Measurements from ENCODE around the gene ICAM1. TPM values are rescaled to one million over a fixed set of nuclear protein-coding genes. Genes with fewer than 3 reads are reported as not detected.

The ICAM1 gene
- total RNA-seq, 1 donor: 35.5 TPM

DNA sequence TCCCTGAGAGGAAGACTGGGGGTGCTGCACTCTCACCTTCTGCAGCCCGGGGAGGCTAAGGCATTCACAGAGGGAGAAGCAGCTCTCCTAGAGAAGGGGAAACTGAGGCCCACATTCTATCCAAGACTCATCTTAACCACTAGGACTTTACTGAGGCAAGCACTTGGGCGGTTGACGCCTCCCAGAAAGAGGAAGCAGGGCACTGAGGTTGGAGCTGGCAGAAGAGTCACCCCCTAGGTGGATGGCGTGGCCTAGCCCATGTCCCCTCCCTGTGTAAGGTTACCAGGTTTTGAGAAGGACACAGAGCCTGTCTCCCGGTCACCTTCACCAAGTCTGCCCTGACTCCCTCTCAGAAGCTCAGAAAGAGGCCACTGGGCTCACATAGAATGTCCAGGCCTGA, 42.5 kb upstream of the ICAM1 start:
- no peak for DNase-seq (ENCODE audit: insufficient read length, low spot score, missing footprints)
- no peaks in the 10 kb centered on the region for H3K9me3 ChIP-seq (ENCODE audit: low read depth, low read length)
- H3K4me2 ChIP-seq (ENCODE audit: insufficient read depth, low read length): no peak overlapping the region
- no peaks in the 10 kb centered on the region for H3K27me3 ChIP-seq (ENCODE audit: insufficient read depth, low read length)
- no peak overlapping the region for H3K27ac ChIP-seq (ENCODE audit: low read depth, low read length)
- TF ChIP-seq, protein P1, sequence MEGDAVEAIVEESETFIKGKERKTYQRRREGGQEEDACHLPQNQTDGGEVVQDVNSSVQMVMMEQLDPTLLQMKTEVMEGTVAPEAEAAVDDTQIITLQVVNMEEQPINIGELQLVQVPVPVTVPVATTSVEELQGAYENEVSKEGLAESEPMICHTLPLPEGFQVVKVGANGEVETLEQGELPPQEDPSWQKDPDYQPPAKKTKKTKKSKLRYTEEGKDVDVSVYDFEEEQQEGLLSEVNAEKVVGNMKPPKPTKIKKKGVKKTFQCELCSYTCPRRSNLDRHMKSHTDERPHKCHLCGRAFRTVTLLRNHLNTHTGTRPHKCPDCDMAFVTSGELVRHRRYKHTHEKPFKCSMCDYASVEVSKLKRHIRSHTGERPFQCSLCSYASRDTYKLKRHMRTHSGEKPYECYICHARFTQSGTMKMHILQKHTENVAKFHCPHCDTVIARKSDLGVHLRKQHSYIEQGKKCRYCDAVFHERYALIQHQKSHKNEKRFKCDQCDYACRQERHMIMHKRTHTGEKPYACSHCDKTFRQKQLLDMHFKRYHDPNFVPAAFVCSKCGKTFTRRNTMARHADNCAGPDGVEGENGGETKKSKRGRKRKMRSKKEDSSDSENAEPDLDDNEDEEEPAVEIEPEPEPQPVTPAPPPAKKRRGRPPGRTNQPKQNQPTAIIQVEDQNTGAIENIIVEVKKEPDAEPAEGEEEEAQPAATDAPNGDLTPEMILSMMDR (IDR thresholded peaks at IDR 0.05; ENCODE audit: extremely low read depth, low read depth, low read length): no peak
- peaks cover 18% of the 10 kb centered on the region for H3K79me2 ChIP-seq (ENCODE audit: insufficient read depth, low read length)
- no peak overlapping the region for H3K4me3 ChIP-seq (ENCODE audit: insufficient read depth, low read length)
- H3K4me1 ChIP-seq (ENCODE audit: insufficient read depth, low read length): peaks cover 12% of the 10 kb centered on the region
- no peak overlapping the region for H2AFZ ChIP-seq (ENCODE audit: low read length)
- peaks cover 24% of the 10 kb centered on the region for H4K20me1 ChIP-seq (ENCODE audit: insufficient read depth, low read length)
- H3K36me3 ChIP-seq (ENCODE audit: insufficient read depth, low read length): peaks cover 4% of the 10 kb centered on the region

- DNase-seq (ENCODE audit: insufficient read length, low spot score, missing footprints): no peak
- H2AFZ ChIP-seq (ENCODE audit: low read length): no peak overlapping the region
- no peak overlapping the region for H3K27ac ChIP-seq (ENCODE audit: low read depth, low read length)
- no peak overlapping the region for H3K4me3 ChIP-seq (ENCODE audit: insufficient read depth, low read length)
- H4K20me1 ChIP-seq (ENCODE audit: insufficient read depth, low read length): peaks cover 24% of the 10 kb centered on the region
- no peaks in the 10 kb centered on the region for H3K27me3 ChIP-seq (ENCODE audit: insufficient read depth, low read length)
- H3K9me3 ChIP-seq (ENCODE audit: low read depth, low read length): no peaks in the 10 kb centered on the region
- H3K4me2 ChIP-seq (ENCODE audit: insufficient read depth, low read length): no peak overlapping the region
- H3K4me1 ChIP-seq (ENCODE audit: insufficient read depth, low read length): peaks cover 12% of the 10 kb centered on the region
- H3K79me2 ChIP-seq (ENCODE audit: insufficient read depth, low read length): peaks cover 17% of the 10 kb centered on the region
- TF ChIP-seq, protein P1 (IDR thresholded peaks at IDR 0.05; ENCODE audit: extremely low read depth, low read depth, low read length): peak; percentile 54
- H3K36me3 ChIP-seq (ENCODE audit: insufficient read depth, low read length): peaks cover 4% of the 10 kb centered on the region
Measured at GRCh38 chr19:10228920-10229319, 42.0 kb upstream of the ICAM1 start.

DNA sequence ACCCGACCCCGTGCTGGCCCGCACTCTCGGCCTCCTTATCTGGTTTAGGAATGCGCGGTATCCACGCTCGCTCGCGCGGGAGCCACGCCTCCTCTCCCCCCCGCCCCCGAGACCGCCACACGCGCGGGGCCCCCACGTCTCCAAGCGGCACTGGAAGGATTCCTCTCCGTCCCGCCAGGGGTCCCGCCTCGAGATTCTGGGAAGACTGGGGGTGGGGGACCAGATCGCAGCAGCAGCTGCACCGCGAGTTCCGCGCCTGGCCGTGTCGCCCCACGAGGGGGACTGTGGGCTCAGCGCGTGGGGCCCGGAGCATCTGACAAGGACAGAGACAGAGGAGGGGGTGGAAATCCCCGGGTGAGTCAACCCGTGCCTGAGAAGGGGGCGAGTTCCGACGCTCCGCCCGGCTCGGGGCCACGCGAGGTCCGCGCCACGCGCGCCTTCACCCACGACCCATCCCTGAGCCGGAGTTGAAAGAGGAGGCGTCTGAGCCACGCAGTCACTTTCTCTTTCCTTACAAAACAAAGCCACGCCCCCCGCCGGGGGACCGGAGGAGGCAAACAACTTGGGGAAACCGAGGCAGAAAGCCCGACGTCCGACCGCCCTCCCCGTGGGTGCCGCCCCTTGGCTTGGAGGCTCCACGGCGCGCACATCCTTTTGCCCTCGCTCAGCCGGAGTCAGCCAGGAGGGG, 40.6 kb upstream of the ICAM1 start:
- peak; percentile 91 for DNase-seq (ENCODE audit: insufficient read length, low spot score, missing footprints)
- peak overlapping the region; percentile 83 for H3K27ac ChIP-seq (ENCODE audit: low read depth, low read length)
- peak overlapping the region; percentile 81 for H3K4me2 ChIP-seq (ENCODE audit: insufficient read depth, low read length)

More for the DNA sequence above, 40.6 kb upstream of the ICAM1 start:
- TF ChIP-seq, protein P1 (IDR thresholded peaks at IDR 0.05; ENCODE audit: extremely low read depth, low read depth, low read length): no peak
- Histone ChIP-seq H2AFZ (ENCODE audit: low read length) (peak overlapping the region; percentile 74), H3K4me1 (ENCODE audit: insufficient read depth, low read length) (peaks cover 12% of the 10 kb centered on the region), H3K79me2 (ENCODE audit: insufficient read depth, low read length) (peaks cover 13% of the 10 kb centered on the region), H3K9me3 (ENCODE audit: low read depth, low read length) (no peaks in the 10 kb centered on the region), H3K27me3 (ENCODE audit: insufficient read depth, low read length) (no peaks in the 10 kb centered on the region), H3K4me3 (ENCODE audit: insufficient read depth, low read length) (peak overlapping the region; percentile 92), H4K20me1 (ENCODE audit: insufficient read depth, low read length) (peaks cover 24% of the 10 kb centered on the region), H3K36me3 (ENCODE audit: insufficient read depth, low read length) (no peaks in the 10 kb centered on the region)
